GM18511 (cell line): Measurements from ENCODE around the gene SPTB.
"Not testable (repeated sequence)": the region's sequence is repeated elsewhere in the genome, so short reads cannot be mapped to it uniquely, and the experiment has no call there.

ENCODE experiments used
- ATAC-seq: cut with Tn5 transposase; IDR thresholded peaks from one replicate; pipeline ENCODE4 v1.9.1; 2021; ENCODE audit warnings: mild to moderate bottlenecking, moderate library complexity; ENCODE audit not compliant: unreplicated experiment

Gene SPTB

DNA sequence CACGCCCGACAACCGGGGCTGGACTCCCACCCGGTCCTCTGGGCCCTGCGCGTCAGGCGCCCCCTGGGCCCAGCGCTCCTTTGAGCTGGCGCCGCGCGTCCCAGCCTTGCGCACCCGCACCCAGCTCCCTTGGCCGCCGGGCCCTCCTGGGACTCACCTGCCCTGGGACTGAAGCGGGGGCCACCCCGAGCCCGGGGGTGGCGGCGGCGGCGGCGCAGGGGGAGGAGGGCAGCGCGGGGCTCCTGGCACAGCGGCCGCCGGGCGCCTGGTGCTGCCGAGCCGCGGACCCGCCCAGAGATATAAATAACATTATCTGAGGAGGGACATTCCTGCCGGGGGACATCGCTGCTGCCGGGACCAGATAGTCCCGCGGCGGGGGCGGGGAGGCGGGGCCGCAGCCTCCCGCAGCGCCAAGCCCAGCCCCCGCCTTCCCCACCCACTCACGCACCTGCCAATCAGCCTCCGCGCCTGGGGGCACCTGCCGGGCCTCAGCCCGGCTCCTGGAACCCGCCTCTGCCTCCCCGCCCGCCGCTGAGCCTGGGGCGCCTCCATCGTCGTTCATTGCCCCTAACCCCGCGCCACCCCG lies at the start of gene SPTB:
SPTB (minus strand) TSS at position 273 of the 586 bp plus-strand sequence. CDS start 56,813 bp downstream, outside the sequence.
- peak; percentile 75 for ATAC-seq

DNA sequence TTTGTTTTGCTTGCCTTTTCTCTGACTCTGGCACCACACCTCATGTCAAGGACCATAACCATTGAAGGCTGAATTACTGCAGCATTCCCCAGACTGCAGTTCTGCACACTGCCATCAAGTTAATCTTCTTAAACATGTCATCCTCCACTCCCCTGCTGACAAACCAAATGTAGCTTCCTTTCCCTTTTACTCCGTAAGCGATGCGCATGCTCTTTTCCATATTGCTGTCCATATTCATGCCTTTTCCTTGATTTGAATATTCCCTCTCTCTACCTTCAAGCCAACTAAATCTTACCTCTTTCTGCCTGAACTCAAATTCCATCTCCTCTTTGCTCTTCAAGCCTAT lies 49.3 kb upstream of the SPTB start:
- no peak for ATAC-seq

DNA sequence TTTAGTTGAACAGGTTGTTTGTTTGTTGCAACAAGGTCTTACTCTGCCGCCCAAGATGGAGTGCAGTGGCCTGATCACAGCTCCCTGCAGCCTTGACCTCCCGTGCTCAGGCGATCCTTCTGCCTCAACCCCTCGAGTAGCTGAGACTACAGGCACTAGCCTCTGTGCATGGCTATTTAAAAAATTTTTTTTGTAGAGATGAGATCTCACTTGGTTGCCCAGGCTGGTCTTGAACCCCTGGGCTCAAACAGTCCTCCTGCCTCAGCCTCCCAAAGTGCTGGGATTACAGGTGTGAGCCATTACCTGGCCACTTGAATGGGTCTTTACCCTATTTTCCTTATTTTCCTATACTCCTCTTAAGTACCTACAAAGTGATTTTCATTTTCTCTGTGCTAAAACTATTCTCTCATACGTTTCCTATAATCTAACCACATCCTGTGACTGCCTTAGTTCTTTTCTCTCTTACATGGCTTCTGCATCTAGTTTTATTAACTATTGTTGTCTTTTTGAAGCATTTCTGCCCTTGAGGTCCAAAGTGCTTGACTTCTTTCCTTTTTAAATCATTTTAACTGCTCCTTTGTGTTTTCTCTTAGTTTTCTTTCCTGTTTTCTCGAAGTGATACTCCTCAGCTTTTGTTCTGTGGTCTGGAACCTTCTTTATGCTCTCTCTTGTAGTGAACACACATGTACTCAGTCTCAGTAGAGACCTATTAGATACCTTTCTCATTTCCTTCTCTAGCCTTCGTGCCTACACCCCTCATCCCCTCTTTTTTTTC lies 48.7 kb upstream of the SPTB start:
- ATAC-seq: peak; percentile 87

DNA sequence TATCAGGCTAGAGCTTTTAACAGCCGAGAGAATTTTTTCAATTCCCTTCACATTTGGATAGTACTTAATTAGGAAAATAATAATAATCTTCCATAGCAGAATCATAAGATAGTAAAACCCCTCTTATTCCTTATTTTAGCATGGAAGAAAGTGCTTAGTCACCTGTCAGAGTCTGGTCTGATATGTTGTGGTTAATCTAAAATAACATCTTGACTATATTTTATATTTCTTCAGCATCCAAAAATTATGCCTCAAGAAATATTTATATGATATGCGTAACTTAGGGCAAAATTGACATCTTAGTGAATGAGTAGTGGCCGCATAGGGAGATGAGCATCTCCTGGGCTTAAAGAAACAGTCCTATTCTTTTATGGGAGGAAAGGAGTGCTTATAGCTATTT lies 47.3 kb upstream of the SPTB start:
- no peak for ATAC-seq

DNA sequence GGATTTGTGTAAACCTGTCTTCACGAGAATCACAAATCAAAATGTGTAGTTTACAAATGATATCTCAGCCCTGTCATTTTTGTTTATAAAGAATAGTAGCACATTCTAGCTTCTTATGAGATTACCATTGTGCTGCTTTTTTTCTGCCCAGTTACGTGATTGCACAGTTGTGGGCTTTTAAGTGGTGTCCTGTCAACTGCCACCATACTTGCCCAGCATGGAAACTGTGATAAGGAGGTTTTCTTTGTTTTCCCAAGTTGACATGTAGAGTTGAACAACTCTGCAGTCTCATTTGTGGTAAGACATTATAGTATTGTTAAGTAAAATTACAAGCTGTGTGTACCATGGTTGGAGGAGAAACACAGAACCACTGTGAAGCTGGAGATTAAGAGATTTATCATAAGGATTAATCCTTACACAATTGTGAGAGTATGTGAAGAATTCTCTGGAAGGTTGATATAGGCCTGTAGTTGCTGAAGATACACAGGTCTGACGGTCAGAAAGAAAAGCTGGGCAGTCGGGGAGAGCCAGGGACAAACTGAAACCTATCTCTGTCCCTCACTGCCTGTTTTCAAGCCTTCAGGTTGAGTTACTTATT lies 46.8 kb upstream of the SPTB start:
- no peak for ATAC-seq

DNA sequence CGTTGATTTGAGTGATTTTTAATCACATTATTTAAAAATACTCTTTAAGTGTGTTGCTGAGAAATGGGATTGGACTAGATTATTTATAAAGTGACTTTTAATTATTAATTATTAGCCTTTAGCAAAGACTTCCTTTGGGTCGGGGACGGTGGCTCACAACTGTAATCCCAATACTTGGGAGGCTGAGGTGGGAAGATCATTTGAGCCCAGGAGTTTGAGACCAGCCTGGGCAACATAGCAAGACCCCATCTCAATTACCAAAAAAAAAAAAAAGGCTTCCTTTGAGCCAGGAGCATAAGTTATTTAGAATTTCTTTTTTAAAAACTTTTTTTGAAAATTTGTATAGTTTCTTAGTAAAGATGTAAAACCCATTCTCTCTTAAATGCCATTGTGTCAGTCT lies 43.3 kb upstream of the SPTB start:
- ATAC-seq: no peak

DNA sequence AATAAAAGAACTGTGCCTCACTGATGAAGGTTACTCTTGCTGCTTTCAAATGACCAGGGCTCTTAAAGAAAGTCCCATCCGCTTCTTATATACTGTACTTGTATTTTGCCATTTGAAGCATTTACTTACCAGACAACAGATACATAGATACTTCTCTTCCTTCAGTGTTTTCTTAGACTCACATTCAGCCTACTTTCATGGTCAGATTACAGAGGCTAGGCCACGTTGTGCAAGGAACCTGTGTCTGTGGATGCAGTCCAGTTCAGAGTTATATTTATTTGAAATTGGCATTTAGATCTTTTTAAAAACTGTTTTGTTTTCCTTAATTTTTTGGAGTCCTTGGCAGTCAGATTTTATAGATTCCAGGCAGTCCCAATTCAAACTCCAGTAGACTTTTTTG lies 40.8 kb upstream of the SPTB start:
- no peak for ATAC-seq

DNA sequence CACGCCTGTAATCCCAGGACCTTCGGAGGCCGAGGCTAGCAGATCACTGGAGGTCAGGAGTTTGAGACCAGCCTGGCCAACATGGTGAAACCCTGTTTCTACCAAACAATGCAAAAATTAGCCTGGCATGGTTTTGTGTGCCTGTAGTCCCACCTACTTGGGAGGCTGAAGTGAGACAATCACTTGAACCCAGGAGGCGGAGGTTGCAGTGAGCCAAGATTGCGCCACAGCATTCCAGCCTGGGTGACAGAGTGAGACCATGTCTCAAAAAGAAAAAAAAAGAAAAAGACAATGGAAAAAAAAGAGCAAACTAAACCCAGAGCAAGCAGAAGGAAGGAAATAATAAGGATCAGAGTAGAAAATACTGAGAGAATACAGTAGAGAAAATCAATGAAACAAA lies 39.9 kb upstream of the SPTB start:
- no peak for ATAC-seq

DNA sequence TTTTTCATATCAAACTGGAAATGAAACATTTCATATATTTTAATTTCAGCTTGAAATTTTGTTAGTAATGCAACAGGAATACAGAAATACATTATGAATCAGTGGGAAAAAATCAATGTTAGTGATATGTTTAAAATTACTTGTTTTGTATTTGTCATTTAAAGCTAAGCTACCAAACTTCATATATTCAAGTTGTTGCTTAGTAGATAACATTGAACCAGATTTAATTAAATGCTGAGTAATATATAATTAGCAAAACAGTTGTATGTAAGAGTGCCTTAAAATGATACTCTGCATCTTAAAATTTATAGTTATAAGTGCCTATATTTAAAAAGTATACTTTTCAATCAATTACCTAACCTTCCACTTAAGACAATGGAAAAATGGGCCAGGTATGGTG lies 39.5 kb upstream of the SPTB start:
- no peak for ATAC-seq

DNA sequence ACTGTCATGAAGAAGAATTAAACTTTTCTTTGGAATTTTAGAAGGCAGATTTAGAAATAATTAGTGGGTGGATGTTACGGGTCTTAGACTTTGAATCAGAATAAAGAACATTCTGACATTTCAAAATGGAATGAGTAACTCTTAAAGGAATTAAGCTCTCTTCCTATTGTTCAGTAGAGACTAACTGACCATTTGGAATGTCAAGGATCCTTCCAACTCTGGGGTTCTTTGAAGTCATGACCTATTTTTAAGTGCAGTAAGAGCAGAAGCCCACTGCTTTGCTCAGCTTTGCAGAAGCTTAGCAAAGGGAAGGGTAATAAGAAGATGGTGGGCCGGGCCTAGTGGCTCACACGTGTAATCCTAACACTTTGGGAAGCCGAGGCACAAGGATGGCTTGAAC lies 38.5 kb upstream of the SPTB start:
- ATAC-seq: no peak

DNA sequence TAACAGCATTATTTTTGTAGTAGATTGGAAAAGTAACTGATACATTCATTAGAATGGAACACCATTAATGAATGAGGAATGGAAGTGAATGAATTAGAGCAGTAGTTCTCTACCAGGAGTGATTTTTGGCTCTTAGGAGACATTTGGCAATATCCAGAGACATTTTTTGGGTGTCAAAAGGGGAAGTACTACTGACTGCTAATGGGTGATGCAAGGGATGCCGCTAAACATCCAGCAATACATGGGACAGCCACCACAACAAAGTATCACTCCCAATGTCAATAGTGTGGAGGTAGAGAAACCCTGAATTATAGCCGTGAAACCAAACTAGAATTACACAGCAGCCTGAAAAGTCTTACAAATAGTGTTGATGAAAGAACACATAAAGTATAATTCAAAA lies 36.1 kb upstream of the SPTB start:
- no peak for ATAC-seq

DNA sequence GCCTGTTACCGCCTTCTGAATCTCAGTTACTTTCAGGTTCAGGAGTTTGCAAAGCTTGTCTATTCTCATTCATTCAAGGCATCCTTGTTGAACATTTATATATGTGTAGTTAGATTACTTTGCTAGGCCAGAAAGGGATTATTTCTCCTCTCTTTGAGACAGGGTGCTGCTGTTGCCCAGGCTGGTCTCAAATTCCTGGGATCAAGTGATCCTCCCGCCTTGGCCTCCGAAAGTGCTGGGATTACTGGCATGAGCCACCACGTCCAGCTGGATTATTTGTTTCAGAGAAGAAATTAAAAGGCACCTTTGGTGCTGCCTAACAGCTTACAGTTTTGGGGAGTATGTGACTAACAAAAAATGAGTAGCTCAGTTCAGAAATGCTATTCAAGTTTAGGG lies 35.3 kb upstream of the SPTB start:
- no peak for ATAC-seq

DNA sequence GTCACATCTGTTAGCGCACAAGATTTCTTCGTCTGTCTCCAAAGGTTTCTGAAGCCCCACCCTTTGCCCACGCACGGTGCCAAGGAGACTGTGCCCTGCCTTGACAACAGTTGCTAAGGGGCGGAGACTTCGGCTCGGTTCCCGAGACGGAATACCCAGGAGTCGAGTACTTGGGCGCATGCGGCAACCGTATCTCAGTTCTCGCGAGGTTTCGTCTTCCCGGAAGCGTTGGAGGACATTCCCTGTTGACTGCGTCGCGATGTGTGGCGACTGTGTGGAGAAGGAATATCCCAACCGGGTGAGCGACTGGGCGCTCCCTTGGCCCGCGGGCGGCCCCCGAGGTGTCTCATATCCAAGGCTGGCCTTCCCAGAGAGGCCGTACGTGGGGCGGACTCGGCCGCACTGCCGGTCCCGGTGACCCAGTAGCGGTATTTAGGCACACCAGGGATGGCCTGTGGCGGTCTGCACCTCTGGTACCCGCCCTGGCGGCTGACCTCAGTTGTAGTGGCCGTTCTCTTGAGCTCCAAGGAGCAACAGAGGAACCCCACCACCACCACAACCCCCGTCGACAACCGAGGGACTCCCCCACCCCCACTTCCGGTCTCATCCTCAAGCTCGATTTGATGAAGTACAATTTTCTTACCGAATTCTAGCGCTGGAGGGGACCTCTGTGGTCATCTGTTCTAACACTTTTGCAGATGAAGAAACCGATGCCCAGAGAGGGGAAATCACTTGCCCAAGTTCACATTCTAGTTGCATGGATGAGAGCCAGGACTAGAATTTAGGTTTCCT lies 34.7 kb upstream of the SPTB start, which contains the start of gene CHURC1:
CHURC1 (plus strand) TSS at position 219 of the 792 bp plus-strand sequence; CDS start at position 260, 41 bp downstream.
- peak; percentile 98 for ATAC-seq

DNA sequence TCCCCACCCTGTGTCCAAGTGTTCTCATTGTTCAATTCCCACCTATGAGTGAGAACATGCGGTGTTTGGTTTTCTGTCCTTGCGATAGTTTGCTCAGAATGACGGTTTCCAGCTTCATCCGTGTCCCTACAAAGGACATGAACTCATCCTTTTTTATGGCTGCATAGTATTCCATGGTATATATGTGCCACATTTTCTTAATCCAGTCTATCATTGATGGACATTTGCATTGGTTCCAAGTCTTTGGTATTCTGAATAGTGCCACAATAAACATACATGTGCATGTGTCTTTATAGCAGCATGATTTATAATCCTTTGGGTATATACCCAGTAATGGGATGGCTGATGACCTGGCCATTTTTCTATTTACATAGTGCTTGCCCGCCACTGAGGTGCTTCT lies 33.8 kb upstream of the SPTB start:
- ATAC-seq: not testable (repeated sequence)

DNA sequence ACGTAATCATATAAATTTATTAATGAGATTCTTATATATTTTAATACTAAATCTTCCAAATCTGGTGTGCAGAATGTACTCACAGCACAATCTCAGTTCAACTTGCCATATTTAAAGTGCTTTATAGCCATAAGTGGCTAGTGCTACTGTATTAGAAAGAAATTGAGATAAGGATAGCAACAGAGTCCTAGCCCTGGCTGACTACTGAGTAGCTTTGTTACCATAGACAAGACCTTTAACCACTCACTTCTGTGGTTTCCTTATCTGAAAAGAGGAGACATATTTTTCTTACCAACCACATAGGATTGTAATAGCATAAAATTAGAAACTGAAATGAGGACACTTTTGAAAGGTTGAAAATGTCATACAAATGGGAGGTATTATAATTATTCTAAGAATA lies 32.6 kb upstream of the SPTB start:
- ATAC-seq: no peak

DNA sequence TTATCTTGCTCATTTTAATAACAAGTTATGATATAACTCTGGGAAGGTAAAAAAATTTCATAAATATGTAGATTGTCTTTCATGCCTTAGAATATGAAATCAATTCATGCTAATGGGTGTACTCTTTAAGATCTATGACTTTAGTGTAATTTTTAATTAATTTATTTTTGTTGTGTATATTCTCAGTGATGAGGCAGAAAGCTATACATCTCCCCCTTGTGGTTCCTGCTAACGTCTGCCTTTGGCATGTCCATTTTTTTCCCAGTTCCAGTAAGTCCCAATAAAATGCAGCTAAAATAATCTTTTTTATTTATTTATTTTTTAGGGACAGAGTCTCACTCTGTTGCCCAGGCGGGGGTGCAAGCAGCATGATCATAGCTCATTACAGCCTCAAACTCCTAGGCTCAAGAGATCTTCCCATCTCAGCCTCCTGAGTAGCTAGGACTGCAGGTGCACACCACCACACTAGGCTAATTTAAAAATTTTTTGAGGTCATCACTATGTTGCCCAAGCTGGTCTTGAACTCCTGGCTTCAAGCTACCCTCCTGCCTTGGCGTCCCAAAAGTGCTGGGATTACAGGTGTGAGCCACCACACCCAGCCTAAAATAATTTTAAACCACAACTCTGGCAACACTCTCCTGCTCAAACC lies 31.3 kb upstream of the SPTB start:
- no peak for ATAC-seq

DNA sequence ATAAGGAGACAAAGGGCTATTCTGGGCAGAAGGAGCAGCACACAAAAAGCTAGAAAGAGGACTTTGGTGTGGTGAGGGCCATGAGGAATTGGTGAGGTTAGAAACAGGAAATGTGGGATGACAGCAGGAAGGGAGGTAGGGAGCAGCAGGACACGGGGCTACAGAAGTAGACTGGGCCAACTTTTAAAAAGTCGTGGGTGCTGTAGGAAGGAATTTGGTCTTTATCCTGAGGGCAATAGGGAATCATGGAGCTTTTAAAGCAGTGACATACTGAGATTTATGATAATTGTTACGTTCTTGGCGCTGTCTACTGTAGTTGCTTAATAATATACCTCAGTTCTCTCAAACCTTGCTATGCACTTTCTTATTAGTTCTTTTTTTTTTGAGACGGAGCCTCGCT lies 26.3 kb upstream of the SPTB start:
- no peak for ATAC-seq

DNA sequence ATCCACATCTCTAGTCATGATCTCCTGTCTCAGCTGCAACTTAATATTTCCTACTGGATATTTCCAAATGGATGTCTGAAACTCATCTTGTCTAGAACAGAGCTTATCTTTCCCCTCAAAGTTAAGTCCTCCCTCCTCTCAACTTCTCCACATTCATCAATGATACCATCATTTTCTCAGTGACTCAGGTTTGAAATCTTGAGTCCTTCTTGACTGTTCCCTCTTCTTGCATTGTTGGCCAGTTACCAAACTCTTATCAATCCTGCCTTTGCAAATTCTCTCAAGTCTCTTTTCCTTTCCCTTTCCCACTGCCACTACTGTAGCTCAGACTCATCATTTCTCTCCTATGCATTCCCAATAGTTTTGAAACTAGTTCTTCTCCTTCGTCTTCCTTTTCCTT lies 20.3 kb upstream of the SPTB start:
- ATAC-seq: no peak

DNA sequence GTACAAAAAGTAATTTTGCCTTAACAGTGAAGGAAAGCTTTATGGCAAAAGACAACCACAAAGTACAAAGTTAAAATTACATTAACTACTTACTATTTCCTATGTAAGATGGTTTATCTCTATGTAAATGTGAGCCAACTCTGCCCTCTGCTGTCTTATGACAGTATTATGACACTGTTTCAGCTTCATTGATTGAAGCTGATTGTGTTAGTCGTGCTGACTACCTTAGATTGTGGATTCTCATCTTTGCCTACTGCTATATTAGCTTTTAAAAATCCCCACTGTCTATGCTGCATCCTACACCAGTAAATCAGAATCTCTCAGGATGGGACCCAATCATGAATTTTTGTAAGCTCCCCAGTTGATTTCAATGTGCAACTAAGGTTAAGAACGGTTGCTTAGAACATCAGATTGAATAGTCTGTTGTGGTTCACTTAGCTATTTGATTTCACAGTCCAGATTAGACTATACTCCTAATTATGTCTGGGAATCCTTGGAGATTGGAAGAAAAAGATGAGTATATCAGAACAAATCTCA lies 12.2 kb upstream of the SPTB start:
- no peak for ATAC-seq

DNA sequence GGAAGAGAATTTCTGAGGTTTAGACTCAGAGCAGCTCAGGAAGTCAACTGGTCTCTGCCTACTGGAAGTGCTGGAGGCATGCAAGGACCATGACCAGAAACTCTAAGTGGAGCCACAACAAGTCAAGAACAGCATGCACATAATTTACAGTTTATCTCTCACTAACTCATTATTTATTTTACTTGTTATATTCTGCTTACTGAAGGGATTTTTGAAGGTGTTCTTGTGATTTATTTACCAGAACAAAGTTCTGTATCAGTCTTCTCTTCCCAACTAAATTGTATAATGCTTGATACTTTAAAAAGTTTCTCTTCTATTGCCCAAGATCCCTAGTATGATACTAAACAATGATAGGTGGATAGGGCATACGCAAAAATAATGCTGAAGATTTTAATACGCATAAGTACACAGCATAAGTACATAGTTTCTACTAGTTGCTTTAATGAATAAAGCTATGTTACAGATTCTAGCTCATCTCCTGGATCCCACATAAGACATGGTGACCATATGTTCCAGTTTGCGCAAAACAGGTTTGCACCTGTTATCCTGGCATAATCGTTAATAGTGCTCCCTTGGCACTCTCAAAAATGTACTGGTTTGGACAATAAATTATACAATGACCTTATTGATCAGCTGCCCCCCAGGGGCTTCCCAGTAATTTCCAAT lies 11.6 kb upstream of the SPTB start:
- ATAC-seq: no peak
